SHP77 (cell line): ENCODE measurements around the gene ARNT2.
A peak's percentile ranks its signal among the peaks of the same experiment; 100 is the strongest.
"Not testable (repeated sequence)": the region's sequence is repeated elsewhere in the genome, so short reads cannot be mapped to it uniquely, and the experiment has no call there.

Experiments
- DNase-seq, 2 experiments: peaks; one replicate each; lab custom pipeline; 2025; lab: John Stamatoyannopoulos, UW

The ARNT2 gene

GRCh38 chr15:80615783-80616391 is 211.7 kb downstream of the ARNT2 start:
- DNase-seq = peak; percentile 78 to 87

- no peak for DNase-seq
These were observed 214.7 kb downstream of the ARNT2 start for GRCh38 chr15:80618685-80619400.

- no peak for DNase-seq
These were observed 215.5 kb downstream of the ARNT2 start for GRCh38 chr15:80619680-80620079.

- DNase-seq = no peak
These were observed 216.0 kb downstream of the ARNT2 start for GRCh38 chr15:80620141-80620540.

DNA sequence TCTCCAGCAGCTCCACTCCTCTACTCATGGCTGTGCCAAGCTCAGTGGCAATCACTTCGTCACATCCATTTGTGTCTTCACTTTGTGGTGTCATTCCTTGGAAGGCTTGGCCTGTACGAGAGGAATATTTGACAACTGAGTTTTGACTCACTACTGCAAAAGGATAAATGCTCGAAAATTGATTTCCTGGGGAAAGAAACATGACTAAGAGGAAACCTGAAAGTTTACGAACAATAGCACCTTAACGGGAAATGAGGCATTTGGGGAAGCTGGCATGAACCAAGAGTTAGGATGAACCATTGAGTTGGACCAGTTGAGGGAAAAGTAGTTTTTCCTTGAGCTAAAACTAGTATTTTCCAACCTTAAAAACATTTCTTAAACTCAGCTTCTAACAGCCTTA is 216.7 kb downstream of the ARNT2 start:
- no peak for DNase-seq

GRCh38 chr15:80626643-80627120 is 222.5 kb downstream of the ARNT2 start:
- DNase-seq = no peak

GRCh38 chr15:80629355-80629754 is 225.2 kb downstream of the ARNT2 start:
- no peak for DNase-seq

DNA sequence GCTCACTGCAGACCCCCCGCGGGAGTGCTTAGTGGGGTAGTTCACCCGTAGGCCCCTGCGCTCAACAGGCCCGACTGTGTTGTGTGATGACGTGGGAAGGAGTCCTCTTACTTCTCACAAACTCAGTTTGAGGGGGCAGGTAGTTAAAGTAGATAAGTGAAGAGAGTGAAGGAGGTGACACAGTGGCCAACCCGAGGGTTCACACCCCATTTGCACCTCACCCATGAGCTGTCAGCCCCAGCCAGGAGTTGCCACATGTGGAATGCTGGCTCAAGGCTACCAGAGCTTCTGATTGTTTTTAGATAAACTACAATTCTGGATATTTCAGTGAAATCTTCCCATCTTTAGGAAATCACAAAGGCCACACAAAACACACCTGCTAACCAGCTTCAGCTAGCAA is 226.8 kb downstream of the ARNT2 start:
- DNase-seq = no peak

GRCh38 chr15:80633221-80633620 is 229.0 kb downstream of the ARNT2 start:
- DNase-seq = no peak

DNA sequence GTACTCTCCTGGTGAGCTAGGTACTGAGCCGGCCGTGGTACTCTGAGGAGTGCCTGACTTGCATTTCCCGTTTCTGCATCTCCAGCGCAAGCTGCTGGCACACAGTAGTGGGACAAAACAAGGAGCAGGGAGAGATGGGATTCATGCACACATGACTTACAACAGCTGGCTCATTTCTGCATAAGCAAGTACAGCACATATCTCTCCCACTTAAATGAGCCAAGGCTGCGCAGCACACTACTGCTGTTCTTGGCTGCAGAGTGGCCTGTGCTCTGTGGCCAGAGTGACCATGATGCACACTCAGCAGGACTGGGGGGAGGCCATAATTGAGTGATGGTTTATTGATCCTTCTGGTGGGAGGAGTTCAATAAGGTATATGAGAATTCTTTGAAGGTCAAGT is 231.8 kb downstream of the ARNT2 start:
- no peak for DNase-seq

DNA sequence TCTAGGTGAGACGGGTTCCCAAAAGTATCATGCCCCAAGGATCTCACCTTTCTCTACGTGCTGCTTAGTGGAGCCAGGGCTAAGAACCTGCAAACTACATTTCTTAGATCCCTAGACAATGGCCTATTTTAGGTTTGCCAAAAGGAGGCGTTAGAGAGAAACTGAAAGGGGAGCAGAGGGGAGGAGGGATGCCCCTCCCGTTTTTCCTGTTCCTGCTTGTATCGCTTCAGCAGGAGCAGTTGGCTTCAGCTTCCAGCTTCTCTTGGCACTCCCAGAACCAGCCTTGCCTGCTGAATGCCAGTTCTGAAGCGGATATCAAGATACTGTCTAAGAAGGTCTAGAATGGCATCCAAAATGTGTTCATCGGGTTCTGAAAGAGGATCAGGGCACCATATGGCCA is 232.5 kb downstream of the ARNT2 start:
- DNase-seq = no peak

GRCh38 chr15:80637747-80638146 is 233.6 kb downstream of the ARNT2 start:
- DNase-seq = no peak

GRCh38 chr15:80638553-80639167 is 234.5 kb downstream of the ARNT2 start:
- DNase-seq = no peak

GRCh38 chr15:80639168-80639555 is 235.0 kb downstream of the ARNT2 start:
- DNase-seq = no peak

- no peak for DNase-seq
These were observed 236.4 kb downstream of the ARNT2 start for GRCh38 chr15:80640531-80641121.

GRCh38 chr15:80641384-80641783 is 237.2 kb downstream of the ARNT2 start:
- DNase-seq = no peak

DNA sequence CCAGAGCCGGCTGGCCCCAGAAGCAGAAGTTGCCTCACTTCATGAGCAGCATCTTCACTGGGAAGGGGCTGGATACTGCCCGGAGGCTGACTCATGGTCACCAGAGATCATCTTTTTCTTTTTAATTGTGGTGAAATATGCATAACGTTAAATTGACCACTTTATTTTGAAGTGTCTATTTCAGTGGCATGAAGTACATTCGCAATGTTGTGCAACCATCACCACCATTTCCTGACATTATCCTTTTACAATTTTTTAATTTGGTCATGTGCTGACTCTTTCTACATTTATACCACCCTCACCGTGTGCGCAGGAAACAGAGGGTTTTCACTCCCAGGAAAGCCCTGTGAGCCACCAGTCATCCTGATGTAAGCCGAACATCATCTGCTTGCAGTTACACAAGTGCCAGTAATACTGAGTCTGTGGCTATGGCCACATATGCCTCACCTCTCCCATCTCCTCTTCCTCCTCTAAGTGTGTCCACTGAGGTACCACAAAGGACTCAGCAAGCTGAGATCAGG is 239.3 kb downstream of the ARNT2 start:
- no peak for DNase-seq

DNA sequence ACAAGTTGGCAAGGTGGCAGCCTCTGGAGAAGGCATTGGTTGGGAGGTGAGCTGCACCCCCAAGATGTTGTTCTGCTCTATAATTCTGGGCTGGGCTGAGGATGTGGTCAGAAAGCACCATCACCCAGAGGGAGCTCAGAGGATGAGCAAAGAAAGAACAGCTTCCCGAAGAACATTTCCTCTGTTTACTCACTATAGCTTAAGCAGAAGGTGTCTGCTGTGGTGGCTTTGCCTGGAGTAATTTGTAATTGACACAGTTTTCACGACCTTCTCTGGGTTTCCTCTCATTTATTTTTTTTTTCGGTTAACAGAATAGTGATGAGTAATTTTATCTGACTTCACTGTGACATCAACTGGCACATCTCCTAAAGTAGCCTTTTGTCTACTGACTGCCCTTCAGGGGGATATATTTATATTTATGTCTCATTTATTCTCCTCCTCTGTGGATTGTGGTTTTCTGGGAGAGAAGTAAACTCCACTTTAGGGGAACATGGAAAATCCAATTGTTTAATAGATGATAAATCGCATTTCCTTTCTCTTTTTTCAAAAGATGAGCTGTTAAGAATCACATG is 241.4 kb downstream of the ARNT2 start:
- no peak for DNase-seq

DNA sequence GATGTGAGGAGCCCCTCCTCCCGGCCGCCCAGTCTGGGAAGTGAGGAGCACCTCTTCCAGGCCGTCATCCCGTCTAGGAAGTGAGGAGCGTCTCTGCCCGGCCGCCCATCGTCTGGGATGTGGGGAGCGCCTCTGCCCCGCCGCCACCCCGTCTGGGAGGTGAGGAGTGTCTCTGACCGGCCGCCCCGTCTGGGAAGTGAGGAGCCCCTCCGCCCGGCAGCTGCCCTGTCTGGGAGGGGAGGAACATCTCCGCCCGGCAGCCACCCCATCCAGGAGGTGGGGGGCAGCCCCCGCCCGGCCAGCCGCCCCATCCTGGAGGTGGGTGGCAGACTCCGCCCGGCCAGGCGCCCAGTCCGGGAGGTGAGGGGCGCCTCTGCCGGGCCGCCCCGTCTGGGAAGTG is 243.2 kb downstream of the ARNT2 start:
- not testable (repeated sequence) for DNase-seq
